ENCODE results near the gene PHOX2A.

- TF ChIP-seq POLR2AphosphoS5 (IDR thresholded peaks at IDR 0.05; ENCODE audit: low read depth, low read length): no peak
- TF ChIP-seq TAF1 (IDR thresholded peaks at IDR 0.05; ENCODE audit: borderline replicate concordance, insufficient read depth, low read length): no peak
- no peak for TF ChIP-seq SIN3A (IDR thresholded peaks at IDR 0.05; ENCODE audit: borderline replicate concordance, insufficient read depth, low read length)
- no peak for TF ChIP-seq FOXP2 (optimal IDR thresholded peaks at IDR 0.05; ENCODE audit: borderline replicate concordance, extremely low read depth, extremely low read length, insufficient read depth)
- TF ChIP-seq REST (IDR thresholded peaks at IDR 0.05; ENCODE audit: insufficient read depth in 1 of 2, low read depth in 2 of 2, low read length in 2 of 2): no peak
These were observed 24.1 kb upstream of the PHOX2A start for GRCh38 chr11:72267956-72268617.
